ENCODE measurements around the gene CRACR2A. TPM values are rescaled to one million over a fixed set of nuclear protein-coding genes. Genes with fewer than 3 reads are reported as not detected.

The CRACR2A gene
- total RNA-seq, 6 experiments from 2014 or later = 0.43 to 1.5 (median 0.91) TPM

GRCh38 chr12:3748620-3749019, 4.3 kb downstream of the CRACR2A start:
- TF ChIP-seq POLR2A (IDR thresholded peaks at IDR 0.05) (no peak), CTCF (IDR thresholded peaks at IDR 0.05) (no peak)
- WGBS (ENCODE audit: insufficient coverage, low coverage, low lambda C conversion rate, missing lambda C conversion rate) = 69% methylated on average over 3 of the region's 4 CpGs
- intact Hi-C loops (cut with DNase I) = no loop called here
- ATAC-seq (no peak), DNase-seq (peak in 1 of 3 donors; percentile 21)
- H3K4me1 ChIP-seq = no peaks in the 10 kb centered on the region
- no peaks in the 10 kb centered on the region for H3K36me3 ChIP-seq
- H3K9me3 ChIP-seq = no peaks in the 10 kb centered on the region
- H3K27me3 ChIP-seq = no peaks in the 10 kb centered on the region
- no peak overlapping the region for H3K27ac ChIP-seq
- H3K4me3 ChIP-seq = no peak overlapping the region

- Histone ChIP-seq H3K4me3 (no peak overlapping the region), H3K4me1 (no peaks in the 10 kb centered on the region), H3K27ac (no peak overlapping the region), H3K9me3 (no peaks in the 10 kb centered on the region), H3K27me3 (no peaks in the 10 kb centered on the region), H3K36me3 (no peaks in the 10 kb centered on the region)
- ATAC-seq (peak in 1 of 4 donors; percentile 10), DNase-seq (peak in 1 of 3 donors; percentile 41)
- 53% methylated on average over 4 of the region's 5 CpGs for WGBS (ENCODE audit: insufficient coverage, low coverage, low lambda C conversion rate, missing lambda C conversion rate)
- intact Hi-C loops (cut with DNase I) = no loop called here
- TF ChIP-seq POLR2A (IDR thresholded peaks at IDR 0.05) (no peak), CTCF (IDR thresholded peaks at IDR 0.05) (no peak)
These were observed 4.8 kb downstream of the CRACR2A start for GRCh38 chr12:3747976-3748619.

GRCh38 chr12:3747543-3747942, 5.4 kb downstream of the CRACR2A start:
- Histone ChIP-seq H3K27ac (no peak overlapping the region), H3K27me3 (no peaks in the 10 kb centered on the region), H3K9me3 (no peaks in the 10 kb centered on the region), H3K36me3 (no peaks in the 10 kb centered on the region), H3K4me3 (no peak overlapping the region), H3K4me1 (no peaks in the 10 kb centered on the region)
- DNase-seq (peak in 1 of 3 donors; percentile 20), ATAC-seq (no peak)
- 86% methylated on average over 1 of the region's 6 CpGs for WGBS (ENCODE audit: insufficient coverage, low coverage, low lambda C conversion rate, missing lambda C conversion rate)
- TF ChIP-seq POLR2A (IDR thresholded peaks at IDR 0.05) (no peak), CTCF (IDR thresholded peaks at IDR 0.05) (no peak)
- intact Hi-C loops (cut with DNase I) = no loop called here

- H3K4me3 ChIP-seq = no peak overlapping the region
- H3K36me3 ChIP-seq = no peaks in the 10 kb centered on the region
- no peaks in the 10 kb centered on the region for H3K27me3 ChIP-seq
- no peaks in the 10 kb centered on the region for H3K4me1 ChIP-seq
- ATAC-seq (no peak), DNase-seq (peak in 1 of 3 donors; percentile 15)
- 60% methylated on average over 1 of the region's 4 CpGs for WGBS (ENCODE audit: insufficient coverage, low coverage, low lambda C conversion rate, missing lambda C conversion rate)
- intact Hi-C loops (cut with DNase I) = no loop called here
- no peak for TF ChIP-seq POLR2A (IDR thresholded peaks at IDR 0.05)
- TF ChIP-seq CTCF (IDR thresholded peaks at IDR 0.05) = no peak
- H3K27ac ChIP-seq = no peak overlapping the region
- no peaks in the 10 kb centered on the region for H3K9me3 ChIP-seq
These were observed 6.2 kb downstream of the CRACR2A start for GRCh38 chr12:3746758-3747157.

All from right lobe of liver (tissue), 6 donors.